NOMO-1 (cell line): ENCODE measurements around the gene GRIK4.

ENCODE experiments used
- DNase-seq, 2 experiments: peaks; one replicate each; lab custom pipeline; 2025; ENCODE audit not compliant: unreplicated experiment in 2 of 2; lab: John Stamatoyannopoulos, UW

Gene GRIK4

DNA sequence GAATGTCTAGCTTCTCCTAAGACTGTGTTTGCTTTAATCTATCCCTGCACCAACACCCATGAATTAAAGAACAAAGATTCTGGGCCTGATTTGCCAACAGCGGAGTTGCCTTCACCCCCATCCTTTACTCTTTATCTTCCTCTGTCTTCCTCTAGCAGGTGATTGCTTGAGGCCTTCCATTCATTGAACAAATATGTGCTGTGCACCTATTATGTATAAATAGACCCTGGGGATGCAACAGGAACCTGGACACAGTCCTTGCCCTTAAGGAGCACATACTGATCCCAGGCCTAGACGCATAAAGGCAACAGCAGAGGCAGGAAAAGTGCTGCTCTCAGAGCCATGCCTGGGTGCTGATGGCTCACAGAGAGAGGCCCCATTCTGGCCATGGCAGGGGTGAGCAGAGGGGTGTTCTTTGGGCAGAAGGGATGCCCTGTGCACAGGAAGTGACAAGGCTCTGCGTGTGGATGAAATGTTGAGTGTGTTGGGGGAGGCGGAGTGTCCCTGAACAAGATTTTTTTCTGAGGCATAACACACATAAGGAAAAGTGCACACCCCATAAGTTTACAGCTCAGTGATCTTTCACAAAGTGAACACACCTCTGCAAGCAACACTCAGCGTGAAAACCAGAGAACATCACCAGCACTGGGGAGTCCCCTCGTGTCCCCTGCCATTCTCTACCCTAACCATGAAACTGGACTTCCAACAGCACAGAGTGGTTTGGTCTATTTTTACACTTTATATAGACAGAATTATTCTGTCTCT, 145.9 kb downstream of the GRIK4 start:
- no peak for DNase-seq

DNA sequence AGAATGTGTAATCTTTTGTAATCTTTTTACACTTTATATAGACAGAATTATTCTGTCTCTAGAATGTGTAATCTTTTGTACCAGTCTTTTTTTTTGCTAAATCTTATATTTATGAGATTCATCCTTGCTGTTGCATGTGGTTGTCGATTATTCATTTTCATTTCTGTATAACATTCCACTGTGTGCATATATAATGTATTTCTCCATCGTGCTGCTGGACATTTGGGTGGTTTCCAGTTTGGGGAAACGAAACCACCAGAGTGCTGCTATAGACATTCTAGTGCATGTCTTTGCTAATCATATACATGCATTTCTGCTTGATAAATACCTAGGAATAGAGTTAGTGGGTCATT, 146.5 kb downstream of the GRIK4 start:
- DNase-seq: peak in 1 of 2 experiments; percentile 82

- DNase-seq: no peak
These were observed 147.5 kb downstream of the GRIK4 start for GRCh38 chr11:120659076-120659475.

GRCh38 chr11:120660024-120660565, 148.5 kb downstream of the GRIK4 start:
- DNase-seq: peak; percentile 58 to 67

- DNase-seq: no peak
These were observed 150.6 kb downstream of the GRIK4 start for GRCh38 chr11:120662071-120662676.

DNA sequence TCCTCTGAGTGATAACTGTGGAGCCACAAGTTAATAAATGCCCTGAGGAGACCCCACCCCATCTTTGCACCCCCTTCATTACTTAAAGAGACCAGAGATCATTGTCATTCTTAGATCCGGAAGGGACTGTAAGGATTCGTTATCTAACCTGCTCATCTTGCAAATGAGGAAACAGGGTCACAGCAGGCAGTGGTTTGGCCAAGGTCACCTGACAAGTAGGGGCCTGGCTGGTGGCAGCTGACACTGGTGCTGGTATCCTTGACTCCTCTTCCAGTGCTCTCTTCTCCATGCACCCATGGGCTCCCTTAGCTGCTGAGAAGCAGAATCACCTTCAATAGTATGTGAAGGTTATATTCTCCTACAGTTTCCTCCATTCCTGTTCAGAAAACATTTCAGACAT, 151.6 kb downstream of the GRIK4 start:
- DNase-seq: no peak

- no peak for DNase-seq
These were observed 154.6 kb downstream of the GRIK4 start for GRCh38 chr11:120666121-120666639.

DNA sequence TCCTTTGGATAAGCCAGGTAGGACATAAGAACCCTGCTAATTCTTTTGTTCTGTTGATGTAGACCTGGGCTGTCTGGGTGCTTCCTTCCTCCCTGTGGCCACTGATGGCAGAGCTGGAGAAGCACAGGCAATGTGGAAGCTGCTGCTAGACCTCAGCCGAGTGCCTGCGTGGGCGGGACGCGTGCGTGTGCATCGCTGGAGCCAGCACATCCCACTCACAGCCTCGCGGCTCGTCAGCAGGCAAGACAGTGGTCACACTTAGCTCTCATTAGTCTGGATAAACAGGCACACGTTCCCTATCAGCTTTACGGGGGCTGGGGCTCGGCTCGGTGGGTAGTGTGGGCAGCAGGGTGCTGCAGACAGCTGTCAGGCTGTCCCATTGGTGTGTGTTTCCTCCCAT, 155.7 kb downstream of the GRIK4 start:
- no peak for DNase-seq

GRCh38 chr11:120667934-120668333, 156.4 kb downstream of the GRIK4 start:
- no peak for DNase-seq

- DNase-seq: no peak
These were observed 157.0 kb downstream of the GRIK4 start for GRCh38 chr11:120668537-120668936.

DNA sequence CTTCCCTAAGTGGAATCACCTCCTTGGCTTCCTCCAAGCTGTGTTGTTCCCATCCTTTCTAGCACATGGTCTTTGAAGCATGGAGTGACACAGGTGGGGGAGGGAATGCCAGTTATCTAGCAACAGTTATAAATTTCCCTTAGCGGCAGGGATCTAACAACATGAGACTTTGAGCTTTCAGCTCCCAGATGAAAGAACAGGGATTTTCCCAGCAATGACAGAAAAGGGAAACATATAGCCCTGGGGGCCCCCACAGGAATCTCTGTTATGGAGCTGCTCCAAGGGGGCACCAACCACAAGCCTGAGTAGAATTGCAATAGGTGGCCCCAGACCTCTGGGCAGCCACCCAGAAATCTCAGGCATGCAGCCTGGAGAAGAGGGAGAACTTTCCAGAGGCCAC, 163.0 kb downstream of the GRIK4 start:
- DNase-seq: no peak

DNA sequence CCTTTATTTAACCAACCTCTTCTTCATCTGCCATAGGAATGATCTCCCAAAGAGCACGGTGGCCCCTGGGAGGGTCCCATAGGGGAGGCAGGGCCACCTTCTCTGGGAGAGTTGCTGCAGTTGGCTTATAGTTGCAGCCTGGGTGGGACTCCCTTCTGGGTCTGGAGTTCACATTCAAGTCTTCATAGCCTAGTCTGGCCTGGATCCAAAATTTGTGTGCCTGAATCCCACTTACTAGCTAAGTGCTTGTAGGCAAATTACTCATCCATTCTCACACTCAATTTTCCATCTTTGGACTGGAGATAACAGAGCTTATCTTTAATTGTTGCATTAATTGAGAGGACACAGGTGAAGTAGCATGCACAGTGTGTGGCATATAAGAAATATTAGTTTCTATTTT, 163.6 kb downstream of the GRIK4 start:
- no peak for DNase-seq

DNA sequence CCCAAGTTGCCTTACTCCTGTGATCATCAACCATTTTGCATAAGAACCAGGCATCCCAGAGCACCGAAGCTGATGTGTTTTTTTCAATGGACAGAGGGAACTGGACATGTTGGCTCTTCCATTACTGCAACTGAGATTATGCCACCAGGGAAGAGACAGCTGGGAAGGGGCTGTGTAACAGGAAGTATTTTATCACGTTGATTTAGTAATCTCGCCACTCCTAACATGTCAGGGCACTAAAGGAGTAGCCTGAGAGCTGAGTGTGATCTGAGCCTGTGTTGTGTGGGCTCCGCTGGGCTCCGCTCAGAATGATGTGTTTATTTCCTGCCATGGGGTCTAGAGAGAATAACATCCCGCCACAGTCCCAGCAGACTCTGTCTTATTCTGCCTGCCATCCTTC, 165.4 kb downstream of the GRIK4 start:
- DNase-seq: no peak

DNA sequence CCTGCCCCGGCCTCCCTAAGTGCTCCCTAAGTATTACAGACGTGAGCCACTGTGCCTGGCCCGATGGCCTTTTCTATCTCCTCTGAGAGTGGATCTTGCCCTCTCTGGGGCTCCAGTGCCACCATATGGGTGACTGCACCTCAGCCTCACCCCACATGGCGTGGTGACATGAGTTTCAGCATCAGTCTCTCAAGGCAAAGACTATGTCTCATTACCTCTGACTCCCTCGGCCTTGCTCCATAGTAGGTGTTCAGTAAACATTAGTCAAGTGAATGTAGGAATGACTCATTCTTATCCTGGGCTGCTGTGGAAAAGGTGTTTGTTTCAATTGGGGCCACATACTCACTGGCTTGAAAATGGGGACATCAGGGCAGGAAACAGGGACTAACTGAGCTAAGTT, 168.8 kb downstream of the GRIK4 start:
- no peak for DNase-seq

DNA sequence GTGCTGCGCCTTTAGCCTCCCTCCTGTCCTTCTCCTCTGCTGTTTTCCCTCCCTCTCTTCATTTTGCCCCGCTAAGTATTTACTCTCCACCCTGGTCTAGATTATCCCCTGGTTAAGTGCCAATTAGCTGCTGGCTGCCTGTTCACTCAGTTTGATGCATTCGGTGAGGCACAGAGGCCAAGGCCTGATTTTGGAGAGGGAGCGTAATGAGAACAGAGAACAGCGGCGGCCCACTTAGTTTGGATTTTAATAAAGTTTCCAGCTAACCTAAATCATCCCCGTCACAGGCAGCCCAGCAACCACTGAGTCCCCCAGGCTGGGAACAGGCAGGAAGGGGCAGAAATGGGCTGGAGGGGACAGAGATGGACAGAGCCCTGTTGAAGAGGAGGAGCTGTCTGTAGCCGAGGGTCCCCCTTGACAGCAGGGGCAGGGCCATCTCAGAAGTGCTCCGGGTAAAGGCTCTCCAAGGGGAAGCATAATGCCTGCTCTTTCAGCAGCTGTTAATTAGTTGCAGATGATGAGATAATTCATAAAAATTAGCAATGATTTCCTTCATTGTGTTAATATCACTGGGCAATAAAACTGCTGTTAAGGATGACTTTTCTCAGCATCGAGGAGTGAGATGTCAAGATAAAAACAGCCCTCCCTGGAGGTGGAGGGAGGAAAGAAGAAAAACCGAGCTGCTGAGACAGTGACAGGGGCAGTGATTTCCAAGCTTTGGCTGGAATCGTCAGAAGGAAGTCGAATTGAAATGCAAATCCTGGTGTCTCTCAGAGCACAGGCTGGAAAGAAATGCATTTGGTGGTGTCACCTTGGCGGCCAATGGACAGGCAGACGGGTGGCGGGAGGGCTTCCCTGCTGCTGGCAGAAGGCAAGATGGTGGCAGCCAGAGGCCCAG, 170.1 kb downstream of the GRIK4 start:
- no peak for DNase-seq

DNA sequence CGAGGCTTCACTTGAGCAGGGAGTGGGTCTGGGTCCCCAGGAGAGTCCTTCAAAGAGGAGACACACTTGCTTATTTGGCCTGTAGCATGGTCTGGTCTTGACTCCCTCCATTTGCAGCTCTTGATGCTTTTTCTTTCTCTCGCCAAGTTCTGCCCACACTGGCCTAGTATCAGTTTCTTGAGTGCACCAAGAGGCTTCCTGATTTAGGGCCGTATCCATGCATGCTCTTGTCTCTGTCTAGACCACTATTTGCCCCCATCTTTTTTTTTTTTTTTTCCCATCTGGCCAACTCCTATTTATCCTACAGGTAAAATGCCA, 170.7 kb downstream of the GRIK4 start:
- no peak for DNase-seq

DNA sequence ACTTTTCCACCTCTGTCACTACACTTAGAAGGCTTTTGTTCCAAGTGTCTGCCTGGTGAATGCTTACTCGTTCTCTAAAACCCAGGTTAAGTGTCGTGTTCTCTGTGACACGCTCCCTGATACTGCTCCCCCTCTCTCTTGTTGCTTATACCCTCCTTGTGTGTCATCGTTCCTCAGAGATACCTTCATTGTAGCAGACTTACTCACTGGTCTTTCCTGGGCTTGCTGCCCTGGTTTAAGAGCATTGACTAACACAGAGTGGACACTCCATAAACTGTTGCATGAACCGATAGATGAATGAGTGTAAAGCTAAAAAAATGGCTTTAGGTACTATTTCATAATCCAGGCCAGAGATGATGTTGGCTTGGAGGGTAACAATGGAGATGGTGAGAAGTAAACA, 171.3 kb downstream of the GRIK4 start:
- no peak for DNase-seq

DNA sequence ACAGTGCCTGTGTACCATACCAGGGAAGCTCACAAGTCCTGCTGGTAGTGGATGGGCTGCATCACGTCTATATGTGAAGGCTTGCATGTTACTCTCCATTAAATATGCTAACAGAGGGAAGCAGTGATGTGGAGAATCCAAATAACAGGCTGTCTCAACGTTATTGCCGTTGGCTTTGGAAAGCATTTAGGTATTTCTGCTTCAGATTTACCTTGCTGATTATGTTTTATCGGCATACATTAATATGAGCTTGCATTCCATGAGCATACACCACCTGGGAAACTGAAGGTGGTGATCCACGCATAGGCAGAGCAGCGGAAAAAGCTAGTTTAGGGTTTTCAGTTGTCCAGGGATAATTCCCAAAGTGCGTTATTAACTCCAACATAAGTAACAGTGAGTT, 175.0 kb downstream of the GRIK4 start:
- DNase-seq: no peak

- DNase-seq: peak; percentile 70 to 88
These were observed 176.6 kb downstream of the GRIK4 start for GRCh38 chr11:120688163-120688562.

DNA sequence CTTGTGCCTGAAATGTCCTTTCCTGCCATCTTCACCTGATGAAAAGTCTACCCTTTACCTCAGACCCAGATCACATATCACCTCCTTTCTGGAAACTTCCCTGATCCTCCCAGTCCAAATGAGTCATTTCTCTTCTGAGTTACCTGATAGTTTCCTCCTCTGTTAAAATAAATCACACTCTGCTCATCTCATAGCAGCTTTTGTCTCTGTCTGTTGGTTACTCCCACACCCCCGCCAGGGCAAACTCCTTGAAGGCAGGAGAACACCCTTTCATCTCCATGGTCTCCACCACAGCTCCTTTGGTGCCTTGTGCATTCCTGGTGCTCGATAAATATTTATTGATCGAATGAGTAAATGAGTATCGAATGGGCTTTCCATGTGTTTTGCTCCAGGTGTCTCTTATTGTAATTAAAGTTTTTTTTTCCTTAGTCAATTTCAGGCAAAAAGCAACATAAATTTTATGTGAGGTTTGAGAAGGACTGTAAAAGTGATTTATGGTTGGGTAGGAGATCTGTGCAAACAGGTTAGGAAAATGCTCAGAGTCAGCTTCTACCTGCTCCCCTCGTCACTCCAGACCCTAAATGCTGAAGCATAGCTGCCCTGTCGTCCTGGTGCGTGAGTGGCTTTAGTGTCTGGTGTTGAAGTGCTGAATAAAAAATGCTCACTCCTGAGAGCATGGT, 178.2 kb downstream of the GRIK4 start:
- no peak for DNase-seq

- no peak for DNase-seq
These were observed 178.9 kb downstream of the GRIK4 start for GRCh38 chr11:120690406-120690805.
